Spleen (tissue), 7 donors: ENCODE measurements around the gene TLCD3A.

Experiments
- CTCF ChIP-seq, 11 experiments: fragments of 200-600 bp in 7 of 11; fragments of 450-650 bp in 4 of 11; sonication (generic) in 4 of 11; IDR thresholded peaks in 8 of 11; conservative IDR thresholded peaks in 3 of 11; 1 replicate in 7 of 11; 2 replicates in 4 of 11; pipeline versions ENCODE4 v1.4.0 to v1.8.0; 2016 to 2021; ENCODE audit warnings: antibody characterized with exemption in 11 of 11, inconsistent platforms in 4 of 11, mild to moderate bottlenecking in 1 of 11
- POLR2A ChIP-seq, 3 donors: fragments of 450-650 bp; IDR thresholded peaks; one replicate each; pipeline ENCODE4 v1.5.1; 2017; ENCODE audit warnings: antibody characterized with exemption in 3 of 3, mild to moderate bottlenecking in 1 of 3
- donor health status: DM: no; HTN: no; CAD: no; lungs with moderate emphysema.
- donor health status: DM: no; HTN: no; CAD: no.
- donor health status: DM: no; HTN: no; CAD: no.

- TF ChIP-seq CTCF (IDR thresholded peaks at IDR 0.05 in 8 of 11, conservative IDR thresholded peaks at IDR 0.05 in 3 of 11) = no peak
- no peak for TF ChIP-seq POLR2A (IDR thresholded peaks at IDR 0.05)
These were observed 55.3 kb downstream of the TLCD3A start for GRCh38 chr17:787641-788221.
